Limb (tissue), 2 donors: ENCODE measurements around the gene KSR2.
A peak's percentile ranks its signal among the peaks of the same experiment; 100 is the strongest.

ENCODE experiments used
- DNase-seq, 2 donors: peaks; one replicate each; pipeline ENCODE4 v3.0.0-alpha.2; 2016; ENCODE audit errors: extremely low spot score in 2 of 2

Gene KSR2

DNA sequence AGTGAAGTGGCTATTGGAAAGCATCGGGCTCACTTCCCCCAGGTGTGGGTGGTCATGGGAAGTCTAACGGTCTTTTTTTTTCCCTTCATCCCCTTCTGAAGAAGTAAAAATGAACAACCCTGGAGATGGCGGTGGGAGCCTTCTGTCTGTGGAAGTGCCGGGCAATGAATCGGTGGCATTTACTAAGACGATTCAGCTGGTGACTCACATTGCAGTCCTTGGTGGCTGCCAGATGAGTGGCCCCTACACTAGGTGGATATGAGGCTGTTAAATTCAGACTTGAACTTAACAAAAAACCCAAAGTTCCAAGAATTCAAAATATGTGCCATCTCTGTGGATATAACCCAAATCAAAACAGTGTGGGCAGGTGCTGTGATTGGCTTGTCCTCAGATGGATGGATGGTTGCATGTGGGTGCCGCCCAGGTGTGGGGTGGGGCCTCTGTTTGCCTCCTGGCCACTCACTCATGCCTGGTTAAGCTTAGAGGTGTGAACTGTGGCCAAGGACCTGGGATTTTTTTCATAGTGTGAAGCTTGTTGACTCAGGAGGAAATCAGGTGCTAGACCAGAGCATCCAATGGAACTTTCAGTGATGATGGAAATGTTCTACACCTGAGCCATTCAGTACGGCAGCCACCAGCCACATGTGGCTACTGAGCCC lies 430.6 kb downstream of the KSR2 start:
- no peak for DNase-seq

GRCh38 chr12:117533687-117534086 lies 435.1 kb downstream of the KSR2 start:
- DNase-seq, result no peak

GRCh38 chr12:117530796-117531195 lies 438.0 kb downstream of the KSR2 start:
- no peak for DNase-seq

DNA sequence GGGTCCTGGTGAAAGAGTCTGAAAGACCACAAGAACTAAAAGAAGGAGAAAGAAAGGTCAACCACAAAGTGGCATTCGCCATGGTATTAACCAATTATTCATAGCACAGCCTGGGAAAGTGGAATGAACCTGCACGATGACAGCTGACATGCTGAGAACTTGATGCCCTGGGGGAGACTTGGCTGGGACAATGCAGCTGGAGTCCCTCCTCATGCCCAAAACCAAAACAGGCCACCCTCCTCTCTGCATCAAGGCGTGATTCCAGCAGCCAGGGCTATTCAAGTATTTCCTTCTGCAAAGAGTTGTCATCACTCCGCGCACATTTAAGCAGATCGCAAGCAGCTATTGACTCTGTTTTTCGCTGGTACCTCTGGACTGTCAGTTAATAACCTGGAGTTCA lies 440.3 kb downstream of the KSR2 start:
- DNase-seq, result no peak

GRCh38 chr12:117527479-117527855 lies 441.3 kb downstream of the KSR2 start:
- peak in 1 of 2 donors; percentile 18 for DNase-seq

DNA sequence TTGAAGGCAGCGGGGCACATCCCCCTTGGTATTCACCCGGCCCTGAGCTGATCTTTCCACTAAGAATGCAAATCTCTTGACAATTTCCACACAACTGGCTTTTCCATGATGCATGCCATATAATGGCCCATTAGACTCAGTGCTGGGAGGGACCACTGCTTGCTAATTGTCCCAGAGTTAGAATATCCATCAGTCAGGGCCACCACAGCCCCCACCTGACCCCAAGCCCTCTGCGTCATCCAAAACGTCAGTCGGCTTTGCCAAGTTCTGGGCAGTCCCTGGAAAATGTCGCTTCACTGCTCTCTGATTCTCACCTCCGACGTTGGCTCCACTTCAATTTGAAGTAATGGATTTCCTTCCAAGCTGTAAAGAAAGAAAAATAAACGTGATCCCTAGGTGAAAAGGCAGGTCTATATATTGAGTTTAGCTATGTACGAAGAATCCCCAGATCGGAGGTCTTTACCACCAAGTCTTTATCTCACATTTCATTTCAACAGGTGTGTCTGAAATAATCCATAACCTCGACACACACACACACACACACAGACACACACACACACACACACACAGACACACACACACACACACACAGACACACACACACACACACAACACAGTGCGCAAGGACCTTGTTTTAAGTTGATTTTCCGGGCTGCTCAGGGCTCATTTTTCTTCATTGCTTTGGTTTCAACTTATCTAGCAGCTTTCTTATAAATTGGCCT lies 441.9 kb downstream of the KSR2 start:
- peak in 1 of 2 donors; percentile 38 for DNase-seq

DNA sequence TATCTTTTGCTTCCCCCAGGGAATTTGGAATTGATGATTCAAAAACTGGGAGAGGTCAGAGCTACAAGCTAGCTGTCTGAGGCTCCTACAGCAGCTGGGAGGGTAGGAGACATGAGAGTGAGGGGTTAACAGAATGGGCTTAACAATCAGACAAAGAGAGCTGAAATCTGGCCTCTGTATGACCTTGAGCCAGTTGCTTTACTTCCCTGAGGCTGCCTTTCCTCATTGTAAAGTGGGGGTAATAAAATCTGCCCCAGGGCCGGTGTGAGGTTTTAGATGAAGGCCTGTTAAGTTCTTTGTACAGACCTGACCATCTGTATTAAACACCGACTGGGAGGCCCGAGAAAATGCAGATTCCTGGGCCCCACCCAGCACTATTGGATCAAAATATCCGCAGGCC lies 443.0 kb downstream of the KSR2 start:
- no peak for DNase-seq

GRCh38 chr12:117524806-117525205 lies 444.0 kb downstream of the KSR2 start:
- DNase-seq, result no peak

- DNase-seq, result peak in 1 of 2 donors; percentile 51
Measured at GRCh38 chr12:117523971-117524370, 444.8 kb downstream of the KSR2 start.

DNA sequence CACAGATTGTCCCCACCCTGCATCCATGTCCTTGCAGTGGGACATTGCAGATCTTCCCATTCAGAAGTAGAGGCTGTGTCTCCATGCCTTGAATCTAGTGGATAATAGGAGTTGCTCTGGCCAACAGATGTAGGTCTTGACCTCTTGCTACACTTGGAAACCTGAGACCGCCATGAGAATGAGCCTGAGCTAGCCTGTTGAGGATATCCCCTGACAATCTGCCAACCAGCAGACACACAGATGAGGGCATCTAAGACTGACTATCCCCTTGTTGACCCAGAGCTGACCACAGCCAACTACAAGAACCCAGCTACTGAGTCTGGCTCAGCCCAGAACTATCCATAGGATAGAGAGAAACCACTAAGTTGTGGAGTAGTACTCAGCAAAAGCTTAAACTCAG lies 446.2 kb downstream of the KSR2 start:
- no peak for DNase-seq

GRCh38 chr12:117521867-117522266 lies 446.9 kb downstream of the KSR2 start:
- DNase-seq, result no peak

GRCh38 chr12:117521346-117521745 lies 447.4 kb downstream of the KSR2 start:
- DNase-seq, result no peak

GRCh38 chr12:117518594-117519270 lies 450.1 kb downstream of the KSR2 start:
- DNase-seq, result no peak

- DNase-seq, result no peak
Measured at GRCh38 chr12:117517219-117517739, 451.5 kb downstream of the KSR2 start.

DNA sequence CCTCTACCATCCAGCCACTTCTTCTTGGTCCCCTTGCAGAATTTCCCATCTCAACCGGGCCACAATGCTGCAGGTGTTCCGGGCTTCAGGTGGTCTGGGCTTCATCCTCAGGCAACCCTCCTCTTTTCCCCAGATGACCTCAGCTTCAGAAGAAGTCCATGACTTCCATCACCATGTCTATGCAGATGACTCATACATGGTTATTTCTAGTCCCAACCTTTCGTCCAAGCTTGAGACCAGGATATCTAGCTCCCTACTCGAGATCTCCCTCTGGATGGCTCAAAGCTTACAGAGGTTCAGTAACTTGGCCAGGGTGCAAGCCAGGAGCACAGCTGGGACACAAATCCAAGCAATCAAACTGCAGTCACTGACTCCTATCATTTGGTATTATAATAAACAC lies 452.8 kb downstream of the KSR2 start:
- no peak for DNase-seq

DNA sequence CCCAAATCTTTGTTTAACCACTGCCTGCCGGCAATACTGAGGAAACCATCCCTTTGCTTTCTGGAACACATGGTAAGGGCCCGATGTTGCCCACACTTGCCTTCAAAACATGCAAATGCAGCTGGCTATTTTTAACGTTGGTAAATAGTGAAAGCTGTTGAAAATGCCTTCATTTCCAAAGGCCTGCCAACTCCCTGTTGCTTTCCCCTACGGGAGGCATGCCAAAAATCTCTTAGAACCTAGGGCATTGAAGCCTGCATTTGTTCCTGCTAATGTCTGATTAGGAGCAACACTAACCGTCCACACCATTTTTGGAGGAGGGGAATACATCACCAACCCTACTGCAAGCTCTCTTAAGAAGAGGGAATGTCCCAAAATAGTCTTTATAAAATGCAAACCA lies 454.8 kb downstream of the KSR2 start:
- no peak for DNase-seq

- no peak for DNase-seq
Measured at GRCh38 chr12:117513353-117513752, 455.4 kb downstream of the KSR2 start.

DNA sequence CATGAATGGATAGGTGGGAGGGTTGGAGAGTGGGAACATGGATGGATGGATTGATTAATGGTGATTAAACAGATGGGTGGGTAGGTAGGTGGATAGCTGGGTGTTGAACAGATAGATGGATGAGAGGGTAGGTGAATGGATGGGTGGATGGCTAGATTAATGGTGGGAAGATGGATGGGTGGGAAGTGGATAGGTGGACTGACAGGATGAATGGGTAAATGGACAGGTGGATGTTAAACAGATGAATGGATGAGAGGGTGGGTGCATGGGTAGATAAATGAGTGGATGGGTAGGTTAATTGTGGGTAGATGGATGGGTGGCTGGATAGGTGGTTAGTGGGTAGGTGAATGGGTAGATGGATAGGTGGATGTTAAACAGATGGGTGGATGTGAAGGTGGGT lies 460.3 kb downstream of the KSR2 start:
- no peak for DNase-seq

DNA sequence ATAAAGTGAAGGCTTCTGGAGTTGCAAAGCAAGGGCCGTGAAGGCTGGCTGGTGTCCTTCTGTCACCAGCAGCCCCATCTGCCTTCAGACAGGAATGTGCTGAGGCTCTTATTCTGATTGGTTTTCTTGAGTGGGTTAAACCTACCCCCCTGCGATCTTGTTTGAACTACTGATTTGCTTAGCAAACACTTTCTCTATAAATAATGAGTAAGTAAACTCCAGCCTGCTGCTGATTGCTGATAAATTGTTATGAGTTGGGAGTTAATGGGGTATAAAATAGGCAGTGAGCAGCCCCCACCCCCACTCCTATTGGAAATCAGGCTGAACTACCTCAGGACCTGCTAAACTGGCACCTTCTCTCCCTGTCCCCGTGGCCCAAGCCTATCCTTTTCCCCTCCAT lies 461.2 kb downstream of the KSR2 start:
- DNase-seq, result no peak

DNA sequence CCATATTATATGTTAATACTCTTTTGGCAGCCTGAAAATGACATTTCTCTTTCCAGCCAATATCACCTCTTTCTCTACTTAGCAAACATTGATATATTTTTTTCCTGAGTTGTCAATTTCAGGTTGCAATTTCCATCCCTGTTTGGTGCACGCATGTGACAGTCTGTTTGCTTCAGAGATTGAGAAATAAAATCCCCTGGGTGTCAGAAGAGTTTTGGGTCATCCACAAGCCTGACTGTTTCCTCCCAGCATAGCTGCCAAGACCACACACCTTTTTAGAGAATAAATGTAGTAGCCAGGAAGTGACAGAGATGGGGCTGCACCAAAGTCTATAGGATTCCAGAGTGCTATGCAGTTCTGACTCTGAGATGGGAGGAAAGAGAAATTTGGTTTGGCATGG lies 462.5 kb downstream of the KSR2 start:
- no peak for DNase-seq

DNA sequence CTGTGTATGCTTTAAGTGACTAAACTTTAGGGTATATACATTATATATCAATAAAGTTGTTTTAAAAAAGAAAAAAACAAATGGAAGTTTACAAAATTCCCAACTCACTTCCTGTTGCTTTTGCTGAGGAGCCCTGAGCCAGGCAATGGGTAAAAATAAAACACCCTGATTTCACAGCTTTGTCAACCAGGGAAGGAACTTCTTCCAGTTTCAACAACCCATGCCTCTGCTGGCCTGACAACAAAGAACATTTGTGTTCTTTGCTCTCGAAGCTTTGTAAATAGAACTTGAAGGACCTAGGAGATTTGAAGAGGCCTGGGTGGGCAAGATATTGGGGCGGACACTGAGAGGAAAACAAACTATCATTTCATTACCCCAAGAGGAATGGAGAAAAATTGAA lies 466.2 kb downstream of the KSR2 start:
- no peak for DNase-seq

GRCh38 chr12:117502233-117502632 lies 466.6 kb downstream of the KSR2 start:
- no peak for DNase-seq
